ENCODE results near the gene LMNTD2.

Gene LMNTD2

DNA sequence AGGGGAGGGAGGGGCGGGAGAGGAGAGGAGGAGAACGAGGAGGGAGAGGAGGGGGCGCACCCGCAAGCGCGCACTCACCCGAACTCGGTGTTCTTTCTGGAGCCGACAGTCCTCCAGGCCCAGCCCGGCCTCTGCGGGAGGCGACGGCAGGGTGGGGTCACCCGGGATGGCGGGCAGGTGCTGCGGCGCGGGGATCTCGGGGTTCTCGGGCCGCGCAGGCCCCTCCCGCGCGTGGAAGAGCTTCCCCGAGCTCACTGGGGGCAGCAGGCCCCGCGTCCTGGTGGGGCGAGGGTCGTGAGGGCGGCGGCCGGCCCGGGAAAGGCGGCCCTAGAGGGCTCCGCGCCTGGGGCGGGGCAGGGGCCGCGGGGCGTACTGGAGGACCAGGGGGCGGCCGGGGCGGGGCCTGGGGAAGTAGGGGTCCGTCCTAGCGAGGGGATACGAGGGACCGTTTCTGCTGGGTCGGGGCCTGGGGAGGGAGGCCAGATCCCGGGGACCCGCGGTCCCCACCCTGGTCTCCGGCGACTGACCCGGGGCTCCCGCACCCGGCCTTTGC lies 5.2 kb downstream of the LMNTD2 start:
- Histone ChIP-seq H3K9ac (ENCODE audit: low read length) (no peak overlapping the region), H3K27me3 (ENCODE audit: control insufficient read depth in 1 of 2, insufficient read depth in 2 of 2, low read length in 2 of 2) (peaks cover 27 to 79% of the 10 kb centered on the region in 2 donors), H3K9me3 (ENCODE audit: low read length) (no peaks in the 10 kb centered on the region), H3K4me1 (ENCODE audit: insufficient read depth, low read length) (peaks cover 4% of the 10 kb centered on the region), H3K4me3 (ENCODE audit: low read depth in 1 of 2, low read length in 2 of 2) (no peak overlapping the region), H3K36me3 (ENCODE audit: insufficient read depth, low read length) (no peaks in the 10 kb centered on the region), H3K27ac (ENCODE audit: low read depth, low read length) (no peak overlapping the region)

DNA sequence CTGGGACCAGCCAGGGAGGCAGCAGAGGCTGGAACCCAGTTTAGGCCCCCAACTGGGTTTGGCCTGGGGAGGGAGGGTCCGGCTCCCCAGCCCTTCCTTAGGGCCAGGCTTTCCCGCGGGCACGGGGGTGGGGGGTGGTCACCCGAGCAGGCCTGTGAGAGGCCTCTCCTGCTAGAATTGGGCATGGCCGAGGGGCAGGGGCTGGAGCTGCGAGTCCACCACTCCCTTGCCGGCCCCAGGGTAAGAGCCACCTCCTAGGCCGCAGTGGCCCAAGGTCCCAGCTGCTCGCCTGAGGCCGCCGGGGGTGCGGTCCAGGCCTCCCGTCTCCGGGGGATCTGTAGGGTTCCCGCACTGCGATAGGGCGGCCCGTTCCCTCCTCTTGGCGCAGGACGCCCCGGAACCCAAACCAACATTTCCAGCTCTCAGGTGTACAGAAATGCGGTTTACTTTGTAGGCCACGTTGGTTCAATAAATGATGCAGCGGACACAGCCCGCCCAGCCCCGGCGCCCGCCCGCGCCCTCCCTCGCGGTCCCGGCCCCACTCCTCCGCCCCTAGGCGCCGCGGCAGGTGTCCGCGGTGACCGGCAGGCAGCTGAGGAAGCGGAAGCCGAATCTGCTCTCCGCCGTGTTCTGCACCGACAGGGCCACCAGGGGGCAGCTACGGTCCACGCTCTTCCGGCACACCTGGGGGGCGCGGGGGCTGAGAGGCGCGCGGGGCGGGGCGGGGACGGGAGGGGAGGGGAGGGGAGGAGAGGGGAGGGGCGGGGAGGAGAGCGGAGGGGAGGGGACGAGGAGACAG lies 5.9 kb downstream of the LMNTD2 start:
- H3K27ac ChIP-seq (ENCODE audit: low read depth, low read length) = no peak overlapping the region
- H3K9me3 ChIP-seq (ENCODE audit: low read length) = no peaks in the 10 kb centered on the region
- no peak overlapping the region for H3K4me3 ChIP-seq (ENCODE audit: low read depth in 1 of 2, low read length in 2 of 2)
- H3K36me3 ChIP-seq (ENCODE audit: insufficient read depth, low read length) = no peaks in the 10 kb centered on the region
- peaks cover 27 to 79% of the 10 kb centered on the region in 2 donors for H3K27me3 ChIP-seq (ENCODE audit: control insufficient read depth in 1 of 2, insufficient read depth in 2 of 2, low read length in 2 of 2)
- H3K4me1 ChIP-seq (ENCODE audit: insufficient read depth, low read length) = no peaks in the 10 kb centered on the region
- H3K9ac ChIP-seq (ENCODE audit: low read length) = no peak overlapping the region

DNA sequence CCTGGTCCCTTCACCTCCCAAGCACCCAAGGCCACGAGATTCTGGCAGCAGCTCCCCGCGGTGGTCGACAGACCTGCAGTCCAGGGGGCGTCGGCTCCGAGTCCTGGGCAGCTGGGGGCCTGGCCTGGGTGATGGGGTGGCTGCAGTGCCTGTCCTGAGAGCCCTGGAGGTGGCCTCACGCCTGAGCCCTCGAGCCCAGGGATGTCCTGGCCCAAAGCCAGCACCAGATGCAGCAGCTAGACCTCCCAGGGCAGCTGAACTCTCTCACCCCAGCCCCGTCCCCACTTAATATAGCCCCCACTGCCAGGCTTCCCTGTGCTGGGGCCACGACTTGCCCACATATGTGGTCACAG lies 6.6 kb downstream of the LMNTD2 start:
- Histone ChIP-seq H3K9me3 (ENCODE audit: low read length) (no peaks in the 10 kb centered on the region), H3K9ac (ENCODE audit: low read length) (no peak overlapping the region), H3K4me1 (ENCODE audit: insufficient read depth, low read length) (no peaks in the 10 kb centered on the region), H3K36me3 (ENCODE audit: insufficient read depth, low read length) (no peaks in the 10 kb centered on the region), H3K27me3 (ENCODE audit: control insufficient read depth in 1 of 2, insufficient read depth in 2 of 2, low read length in 2 of 2) (peaks cover 27 to 73% of the 10 kb centered on the region in 2 donors), H3K27ac (ENCODE audit: low read depth, low read length) (no peak overlapping the region), H3K4me3 (ENCODE audit: low read depth in 1 of 2, low read length in 2 of 2) (no peak overlapping the region)

DNA sequence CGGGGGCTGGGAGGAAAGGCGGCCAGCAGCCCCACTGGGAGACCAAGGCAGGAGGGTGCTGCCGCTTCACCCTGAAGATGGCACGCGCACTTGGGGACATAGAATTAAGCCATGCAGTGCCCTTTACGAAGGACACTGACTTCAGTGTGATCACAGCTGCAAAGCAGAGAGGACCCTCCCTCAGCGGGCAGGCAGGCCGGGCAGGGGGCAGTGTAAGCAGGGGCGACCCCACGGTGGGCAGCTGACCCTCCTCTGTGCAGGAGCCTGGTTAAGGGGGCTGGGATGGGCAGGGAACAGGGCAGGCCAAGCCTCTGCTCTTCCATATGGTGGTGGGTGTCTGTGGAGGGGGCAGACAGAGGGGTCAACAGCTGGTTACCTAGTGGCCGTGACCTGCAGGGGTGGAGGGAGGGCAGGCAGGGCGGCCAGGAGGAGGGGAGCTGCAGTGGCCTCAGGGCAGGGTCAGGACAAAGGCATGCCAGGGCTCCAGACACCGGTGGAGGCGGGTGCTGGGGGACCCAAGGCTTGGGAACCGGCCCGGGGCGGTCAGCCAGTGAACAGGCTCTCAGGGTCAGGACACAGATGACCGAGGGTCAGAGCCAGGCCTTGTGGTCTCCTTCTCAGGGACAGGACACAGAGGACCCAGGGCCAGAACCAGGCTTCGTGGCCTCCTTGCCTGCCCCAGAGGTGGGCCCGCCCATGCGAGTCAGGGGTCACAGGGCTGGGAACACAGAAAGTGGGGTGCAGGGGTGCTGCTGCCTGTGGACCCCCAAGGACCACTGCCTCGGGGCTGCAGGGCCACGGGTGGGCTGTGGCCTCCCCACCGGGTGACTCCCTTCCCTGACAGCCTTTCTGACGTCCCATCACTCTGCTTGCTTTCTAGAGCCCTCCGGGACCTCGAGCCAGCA lies 7.2 kb downstream of the LMNTD2 start:
- H3K27ac ChIP-seq (ENCODE audit: low read depth, low read length) = no peak overlapping the region
- H3K9me3 ChIP-seq (ENCODE audit: low read length) = no peaks in the 10 kb centered on the region
- peaks cover 27 to 71% of the 10 kb centered on the region in 2 donors for H3K27me3 ChIP-seq (ENCODE audit: control insufficient read depth in 1 of 2, insufficient read depth in 2 of 2, low read length in 2 of 2)
- H3K9ac ChIP-seq (ENCODE audit: low read length) = no peak overlapping the region
- H3K36me3 ChIP-seq (ENCODE audit: insufficient read depth, low read length) = no peaks in the 10 kb centered on the region
- H3K4me1 ChIP-seq (ENCODE audit: insufficient read depth, low read length) = no peaks in the 10 kb centered on the region
- H3K4me3 ChIP-seq (ENCODE audit: low read depth in 1 of 2, low read length in 2 of 2) = no peak overlapping the region

DNA sequence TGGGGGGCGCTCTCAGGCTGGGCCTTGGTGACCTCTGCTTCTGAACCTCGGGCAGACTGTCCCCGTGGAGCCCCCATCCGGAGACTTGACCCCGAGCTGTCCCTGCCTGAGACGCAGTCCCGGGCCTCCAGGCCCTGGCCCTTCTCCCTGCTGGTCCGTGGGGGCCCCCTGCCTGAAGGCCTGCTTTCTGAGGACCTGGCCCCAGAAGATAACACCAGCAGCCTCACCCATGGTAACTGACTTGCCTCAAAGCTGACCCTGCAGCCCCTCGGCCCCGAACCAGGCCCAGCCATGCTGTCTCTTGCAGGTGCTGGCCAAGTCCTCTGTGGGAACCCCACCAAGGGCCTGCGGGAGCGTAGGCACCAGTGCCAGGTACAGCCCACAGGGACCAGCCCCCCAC lies 8.9 kb downstream of the LMNTD2 start:
- no peaks in the 10 kb centered on the region for H3K9me3 ChIP-seq (ENCODE audit: low read length)
- no peaks in the 10 kb centered on the region for H3K4me1 ChIP-seq (ENCODE audit: insufficient read depth, low read length)
- no peak overlapping the region for H3K4me3 ChIP-seq (ENCODE audit: low read depth in 1 of 2, low read length in 2 of 2)
- no peak overlapping the region for H3K27ac ChIP-seq (ENCODE audit: low read depth, low read length)
- no peak overlapping the region for H3K9ac ChIP-seq (ENCODE audit: low read length)
- no peaks in the 10 kb centered on the region for H3K36me3 ChIP-seq (ENCODE audit: insufficient read depth, low read length)
- peaks cover 21 to 54% of the 10 kb centered on the region in 2 donors for H3K27me3 ChIP-seq (ENCODE audit: control insufficient read depth in 1 of 2, insufficient read depth in 2 of 2, low read length in 2 of 2)

DNA sequence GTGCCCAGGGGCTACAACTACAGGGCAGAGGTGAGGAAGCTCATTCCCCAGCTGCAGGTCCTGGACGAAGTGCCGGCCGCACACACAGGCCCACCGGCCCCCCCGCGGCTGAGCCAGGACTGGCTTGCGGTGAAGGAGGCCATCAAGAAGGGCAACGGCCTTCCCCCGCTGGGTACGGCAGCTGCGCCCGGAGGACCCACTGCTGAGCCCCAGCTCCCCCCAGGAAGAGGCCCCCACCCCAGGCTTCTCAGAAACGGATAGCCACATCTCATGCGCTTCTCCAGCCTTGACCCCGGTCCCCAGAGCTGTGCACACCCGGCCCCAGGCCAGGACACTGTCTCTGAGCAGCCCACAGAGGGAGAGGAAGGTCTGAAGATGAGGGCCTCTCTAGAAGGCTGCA lies 9.4 kb downstream of the LMNTD2 start:
- no peaks in the 10 kb centered on the region for H3K4me1 ChIP-seq (ENCODE audit: insufficient read depth, low read length)
- H3K36me3 ChIP-seq (ENCODE audit: insufficient read depth, low read length) = no peaks in the 10 kb centered on the region
- no peak overlapping the region for H3K9ac ChIP-seq (ENCODE audit: low read length)
- H3K27ac ChIP-seq (ENCODE audit: low read depth, low read length) = no peak overlapping the region
- no peak overlapping the region for H3K4me3 ChIP-seq (ENCODE audit: low read depth in 1 of 2, low read length in 2 of 2)
- no peaks in the 10 kb centered on the region for H3K9me3 ChIP-seq (ENCODE audit: low read length)
- peaks cover 21 to 50% of the 10 kb centered on the region in 2 donors for H3K27me3 ChIP-seq (ENCODE audit: control insufficient read depth in 1 of 2, insufficient read depth in 2 of 2, low read length in 2 of 2)

DNA sequence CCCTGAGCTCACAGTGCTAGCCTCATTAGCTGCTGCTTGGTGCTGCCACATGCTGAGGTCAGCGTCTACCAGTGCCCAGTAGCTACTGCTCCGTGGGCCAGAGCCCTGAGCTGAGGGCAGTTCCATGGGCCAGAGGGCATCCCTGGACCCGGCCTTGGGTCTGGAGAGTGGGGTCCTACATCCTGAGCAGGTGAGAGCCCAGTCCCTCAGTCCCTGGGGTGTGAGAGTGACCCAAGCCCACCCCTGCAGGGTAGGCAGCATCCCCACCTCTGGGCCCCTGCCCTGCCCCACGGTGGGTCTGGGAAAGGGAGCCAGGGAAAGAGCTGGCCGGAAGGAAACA lies 9.8 kb downstream of the LMNTD2 start:
- no peaks in the 10 kb centered on the region for H3K4me1 ChIP-seq (ENCODE audit: insufficient read depth, low read length)
- no peak overlapping the region for H3K27ac ChIP-seq (ENCODE audit: low read depth, low read length)
- H3K27me3 ChIP-seq (ENCODE audit: control insufficient read depth in 1 of 2, insufficient read depth in 2 of 2, low read length in 2 of 2) = peaks cover 21 to 48% of the 10 kb centered on the region in 2 donors

DNA sequence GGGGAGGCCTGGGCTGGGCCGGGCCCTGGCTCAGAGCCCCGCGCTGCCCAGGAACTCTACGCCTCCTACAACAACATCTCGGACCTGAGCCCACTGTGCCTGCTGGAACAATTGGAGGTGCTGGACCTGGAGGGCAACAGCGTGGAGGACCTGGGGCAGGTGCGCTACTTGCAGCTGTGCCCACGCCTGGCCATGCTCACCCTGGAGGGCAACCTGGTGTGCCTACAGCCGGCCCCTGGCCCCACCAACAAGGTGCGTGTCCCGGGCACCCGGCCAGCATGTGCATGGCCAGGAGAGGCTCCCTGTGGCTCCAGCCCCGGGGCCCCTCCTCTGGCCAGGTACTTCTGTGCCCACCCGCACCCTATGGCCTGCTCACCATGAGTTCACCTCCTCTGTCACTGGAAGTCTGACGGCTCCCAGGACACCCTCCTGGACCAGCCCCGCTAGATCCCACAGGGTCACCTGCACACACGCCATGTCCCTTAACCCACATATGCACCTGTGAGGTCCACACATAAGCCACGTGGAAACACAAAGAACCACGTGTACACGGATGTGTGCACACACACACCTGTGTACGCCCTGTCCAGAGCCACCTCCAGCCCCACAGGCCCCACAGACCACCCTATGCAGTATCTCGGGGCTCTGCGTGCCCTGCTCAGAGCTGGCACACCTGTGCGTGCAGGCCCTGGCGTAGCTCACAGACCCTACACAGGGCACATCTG lies 10.4 kb downstream of the LMNTD2 start:
- Histone ChIP-seq H3K27ac (ENCODE audit: low read depth, low read length) (no peak overlapping the region), H3K9me3 (ENCODE audit: low read length) (no peaks in the 10 kb centered on the region), H3K9ac (ENCODE audit: low read length) (no peak overlapping the region), H3K4me3 (ENCODE audit: low read depth in 1 of 2, low read length in 2 of 2) (no peak overlapping the region), H3K4me1 (ENCODE audit: insufficient read depth, low read length) (no peaks in the 10 kb centered on the region), H3K27me3 (ENCODE audit: control insufficient read depth in 1 of 2, insufficient read depth in 2 of 2, low read length in 2 of 2) (peaks cover 21 to 42% of the 10 kb centered on the region in 2 donors), H3K36me3 (ENCODE audit: insufficient read depth, low read length) (no peaks in the 10 kb centered on the region)

More for the DNA sequence above, 9.8 kb downstream of the LMNTD2 start:
- no peaks in the 10 kb centered on the region for H3K36me3 ChIP-seq (ENCODE audit: insufficient read depth, low read length)
- no peak overlapping the region for H3K9ac ChIP-seq (ENCODE audit: low read length)
- no peaks in the 10 kb centered on the region for H3K9me3 ChIP-seq (ENCODE audit: low read length)
- H3K4me3 ChIP-seq (ENCODE audit: low read depth in 1 of 2, low read length in 2 of 2) = no peak overlapping the region

DNA sequence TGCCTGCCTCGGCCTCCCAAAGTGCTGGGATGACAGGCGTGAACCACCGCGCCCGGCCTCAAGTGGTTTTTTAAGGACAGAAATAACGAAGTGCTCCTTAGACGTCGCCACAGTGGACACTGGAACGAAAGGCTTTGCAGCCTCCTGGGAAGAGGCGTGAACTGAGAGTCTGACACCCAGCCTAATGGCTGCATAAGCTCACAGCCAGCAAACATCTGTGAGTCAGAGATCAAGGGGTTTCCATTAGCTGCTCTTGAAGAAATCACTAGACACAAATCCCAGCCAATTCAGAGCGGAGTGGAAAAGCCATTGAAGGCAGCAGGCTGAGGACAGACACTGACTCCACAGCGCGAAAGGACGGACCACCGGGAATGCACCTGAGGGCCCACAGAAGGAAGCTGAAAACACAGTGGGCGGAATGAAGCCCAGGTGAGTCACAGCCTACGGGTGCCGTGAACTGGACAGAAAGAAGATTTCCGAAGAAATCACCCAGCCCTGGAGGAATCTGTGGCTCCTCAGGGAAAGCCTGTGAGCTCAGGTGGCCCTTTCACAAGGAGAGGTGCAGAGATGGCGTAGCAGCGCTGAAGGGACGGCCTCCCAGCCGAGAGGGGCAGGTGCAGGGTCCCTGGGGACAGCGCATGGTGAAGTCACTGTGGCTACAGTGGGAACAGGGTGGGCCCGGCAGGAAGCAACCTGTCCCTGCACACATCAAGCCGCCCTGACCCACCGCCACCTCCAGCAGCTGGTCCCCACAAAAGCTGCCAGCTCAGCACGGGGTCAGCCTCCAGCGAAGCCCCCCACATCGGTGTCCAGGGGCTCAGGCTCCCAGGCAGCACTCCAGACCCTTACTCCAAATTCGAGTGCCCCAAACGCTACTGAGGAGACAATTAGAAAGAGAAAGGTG lies 11.6 kb downstream of the LMNTD2 start:
- Histone ChIP-seq H3K4me1 (ENCODE audit: insufficient read depth, low read length) (no peaks in the 10 kb centered on the region), H3K27ac (ENCODE audit: low read depth, low read length) (no peak overlapping the region), H3K36me3 (ENCODE audit: insufficient read depth, low read length) (no peaks in the 10 kb centered on the region), H3K27me3 (ENCODE audit: control insufficient read depth in 1 of 2, insufficient read depth in 2 of 2, low read length in 2 of 2) (peaks cover 16 to 32% of the 10 kb centered on the region in 2 donors), H3K4me3 (ENCODE audit: low read depth in 1 of 2, low read length in 2 of 2) (no peak overlapping the region), H3K9me3 (ENCODE audit: low read length) (no peaks in the 10 kb centered on the region), H3K9ac (ENCODE audit: low read length) (no peak overlapping the region)

DNA sequence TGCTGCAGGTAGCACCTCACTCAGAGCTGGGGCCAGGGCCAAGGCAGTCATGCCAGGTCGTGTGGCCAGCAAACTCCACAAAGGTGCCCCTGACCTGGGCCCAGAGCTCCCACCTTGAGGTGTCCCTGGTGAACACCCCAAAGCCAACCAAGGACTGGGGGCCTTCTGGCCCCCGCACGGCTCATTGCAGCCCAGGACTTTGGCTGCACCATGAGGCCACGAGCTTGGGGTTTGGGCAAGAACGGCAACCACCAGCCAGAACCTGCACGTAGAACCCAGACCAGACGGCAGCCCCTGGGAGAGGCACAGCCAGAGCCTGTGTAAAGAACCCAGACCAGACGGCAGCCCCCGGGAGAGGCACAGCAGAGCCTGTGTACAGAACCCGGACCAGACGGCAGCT lies 15.4 kb downstream of the LMNTD2 start:
- peaks cover 0 to 1% of the 10 kb centered on the region in 2 donors for H3K27me3 ChIP-seq (ENCODE audit: control insufficient read depth in 1 of 2, insufficient read depth in 2 of 2, low read length in 2 of 2)
- H3K4me1 ChIP-seq (ENCODE audit: insufficient read depth, low read length) = no peaks in the 10 kb centered on the region
- H3K9ac ChIP-seq (ENCODE audit: low read length) = no peak overlapping the region
- H3K36me3 ChIP-seq (ENCODE audit: insufficient read depth, low read length) = no peaks in the 10 kb centered on the region
- no peaks in the 10 kb centered on the region for H3K9me3 ChIP-seq (ENCODE audit: low read length)
- H3K4me3 ChIP-seq (ENCODE audit: low read depth in 1 of 2, low read length in 2 of 2) = no peak overlapping the region
- no peak overlapping the region for H3K27ac ChIP-seq (ENCODE audit: low read depth, low read length)

Measured in muscle layer of colon (tissue), 2 donors.